SK-N-SH (cell line): ENCODE results near the gene CASD1. TPM values are rescaled to one million over a fixed set of nuclear protein-coding genes. Genes with fewer than 3 reads are reported as not detected.

Source experiments
- CTCF ChIA-PET: fragments of 300-600, 350-600 bp; formaldehyde crosslinking; extraction: SDS; loops from one replicate; lab custom pipeline; 2021; lab: Yijun Ruan, JAX
- POLR2A ChIA-PET: fragments of 350-600 bp; sonication (Branson Sonifier 250); formaldehyde crosslinking; extraction: SDS; loops from one replicate; lab custom pipeline; 2020; ENCODE audit warnings: antibody characterized with exemption, inconsistent platforms; lab: Yijun Ruan, JAX
- DNase-seq: peaks from one replicate; pipeline ENCODE4 v3.0.0; 2012
- H2AFZ ChIP-seq: fragments of 200-600 bp; sonication (generic); 2 replicates; pipeline ENCODE4 v1.8.1; 2016; ENCODE audit warnings: antibody characterized with exemption, mild to moderate bottlenecking, low read depth
- H3F3A ChIP-seq: fragments of 200-600 bp; sonication (generic); replicated peaks from 2 replicates; pipeline ENCODE3; 2016; ENCODE audit warnings: antibody characterized with exemption, mild to moderate bottlenecking; ENCODE audit not compliant: insufficient read depth
- H3K27ac ChIP-seq, 2 experiments: fragments of 200-500 bp in 1 of 2; fragments of 200-600 bp in 1 of 2; sonication (Bioruptor generic) in 1 of 2; sonication (generic), shearing (Covaris generic) in 1 of 2; 2 replicates each; pipeline versions ENCODE4 v1.5.1 to v1.6.1; 2014 to 2016; ENCODE audit warnings: low read depth in 2 of 2, inconsistent platforms in 1 of 2, low read length in 1 of 2, mild to moderate bottlenecking in 1 of 2, mixed read lengths in 1 of 2
- H3K27me3 ChIP-seq: fragments of 200-600 bp; sonication (generic), shearing (Covaris generic); 2 replicates; pipeline ENCODE4 v1.6.1; 2016; ENCODE audit warnings: mixed run types; ENCODE audit not compliant: insufficient read depth
- H3K36me3 ChIP-seq, 2 experiments: fragments of 200-500 bp in 1 of 2; fragments of 200-600 bp in 1 of 2; sonication (Bioruptor generic) in 1 of 2; sonication (generic) in 1 of 2; replicated peaks in 1 of 2; 2 replicates each; pipeline versions ENCODE3 to v1.5.1; 2014 to 2016; ENCODE audit warnings: low read length in 1 of 2, mild to moderate bottlenecking in 1 of 2; ENCODE audit not compliant: insufficient read depth in 2 of 2, control insufficient read depth in 1 of 2
- H3K4me1 ChIP-seq, 2 experiments: fragments of 200-500 bp in 1 of 2; fragments of 200-600 bp in 1 of 2; sonication (Bioruptor generic) in 1 of 2; sonication (generic), shearing (Covaris generic) in 1 of 2; 2 replicates each; pipeline versions ENCODE4 v1.5.1 to v1.6.1; 2014 to 2016; ENCODE audit warnings: low read depth in 1 of 2, low read length in 1 of 2, mixed run types in 1 of 2; ENCODE audit not compliant: insufficient read depth in 2 of 2, control insufficient read depth in 1 of 2
- H3K4me2 ChIP-seq: fragments of 200-600 bp; sonication (generic), shearing (Covaris generic); 2 replicates; pipeline ENCODE4 v1.6.1; 2017; ENCODE audit warnings: mixed run types
- H3K4me3 ChIP-seq, 2 experiments: fragments of 200-500 bp in 1 of 2; fragments of 200-600 bp in 1 of 2; sonication (Bioruptor generic) in 1 of 2; sonication (generic), shearing (Covaris generic) in 1 of 2; 2 replicates each; pipeline versions ENCODE4 v1.5.1 to v1.8.1; 2014 to 2016; ENCODE audit warnings: low read depth in 2 of 2, inconsistent platforms in 1 of 2, low read length in 1 of 2, mild to moderate bottlenecking in 1 of 2, mixed read lengths in 1 of 2, moderate library complexity in 1 of 2
- H3K79me2 ChIP-seq: fragments of 200-600 bp; sonication (generic); 2 replicates; pipeline ENCODE4 v1.8.1; 2017; ENCODE audit warnings: mild to moderate bottlenecking; ENCODE audit not compliant: insufficient read depth
- H3K9ac ChIP-seq: fragments of 200-600 bp; sonication (generic); 2 replicates; pipeline ENCODE4 v1.6.1; 2017; ENCODE audit warnings: mixed run types
- H3K9me2 ChIP-seq: fragments of 200-600 bp; sonication (generic); 2 replicates; pipeline ENCODE4 v1.6.1; 2017; ENCODE audit warnings: mixed run types
- H3K9me3 ChIP-seq: fragments of 200-600 bp; sonication (generic); 2 replicates; pipeline ENCODE4 v1.6.1; 2017; ENCODE audit warnings: mixed run types, mild to moderate bottlenecking, moderate library complexity
- H4K20me1 ChIP-seq: fragments of 200-600 bp; sonication (generic); 2 replicates; pipeline ENCODE4 v1.6.1; 2017; ENCODE audit warnings: mild to moderate bottlenecking, mixed run types; ENCODE audit not compliant: insufficient read depth
- CHD2 ChIP-seq: fragments of 150-350 bp; IDR thresholded peaks from 2 replicates; pipeline ENCODE4 v1.6.1; 2018; ENCODE audit warnings: low read length; ENCODE audit not compliant: partially characterized antibody
- ELF1 ChIP-seq: IDR thresholded peaks from 2 replicates; pipeline ENCODE4 v1.4.0; 2012
- EP300 ChIP-seq, 2 experiments: IDR thresholded peaks; 2 replicates each; pipeline versions ENCODE4 v1.4.0 to v1.6.1; 2012; ENCODE audit warnings: borderline replicate concordance in 1 of 2, low read depth in 1 of 2, low read length in 1 of 2
- FOXJ3 ChIP-seq: sonication (generic); formaldehyde crosslinking; IDR thresholded peaks from 2 replicates; pipeline ENCODE4 v1.5.1; 2020; ENCODE audit warnings: mild to moderate bottlenecking, missing genetic modification reagents
- GATA2 ChIP-seq: sonication (generic); formaldehyde crosslinking; IDR thresholded peaks from 2 replicates; pipeline ENCODE4 v1.5.0; 2020; ENCODE audit warnings: mild to moderate bottlenecking, missing genetic modification reagents
- JUND ChIP-seq: IDR thresholded peaks from 2 replicates; pipeline ENCODE4 v1.4.0; 2012
- MEF2A ChIP-seq: IDR thresholded peaks from 2 replicates; pipeline ENCODE4 v1.4.0; 2012; ENCODE audit warnings: low read depth, borderline replicate concordance
- MXI1 ChIP-seq: IDR thresholded peaks from 2 replicates; pipeline ENCODE4 v1.6.1; 2012; ENCODE audit warnings: mild to moderate bottlenecking, low read depth, low read length, improper control_type of control experiment
- NRF1 ChIP-seq: IDR thresholded peaks from 2 replicates; pipeline ENCODE4 v1.6.1; 2012; ENCODE audit warnings: low read depth, mild to moderate bottlenecking, low read length
- PBX3 ChIP-seq: IDR thresholded peaks from 2 replicates; pipeline ENCODE4; 2012
- RAD21 ChIP-seq: IDR thresholded peaks from 2 replicates; pipeline ENCODE4 v1.6.1; 2012; ENCODE audit warnings: mild to moderate bottlenecking, low read length
- REST ChIP-seq: IDR thresholded peaks from 2 replicates; pipeline ENCODE4 v1.6.1; 2012; ENCODE audit warnings: mild to moderate bottlenecking, low read depth, low read length, moderate library complexity
- RXRA ChIP-seq: IDR thresholded peaks from 2 replicates; pipeline ENCODE4 v1.4.0; 2012; ENCODE audit warnings: low read depth, mild to moderate bottlenecking, borderline replicate concordance
- TAF1 ChIP-seq: IDR thresholded peaks from 2 replicates; pipeline ENCODE4 v1.6.1; 2012; ENCODE audit warnings: low read depth, mild to moderate bottlenecking, low read length, moderate library complexity, borderline replicate concordance
- TCF12 ChIP-seq: IDR thresholded peaks from 2 replicates; pipeline ENCODE4 v1.4.0; 2012
- TEAD4 ChIP-seq: IDR thresholded peaks from 2 replicates; pipeline ENCODE4 v1.4.0; 2012; ENCODE audit warnings: mild to moderate bottlenecking, borderline replicate concordance; ENCODE audit not compliant: insufficient read depth
- USF1 ChIP-seq: IDR thresholded peaks from 2 replicates; pipeline ENCODE4 v1.4.0; 2012; ENCODE audit warnings: low read depth, borderline replicate concordance
- USF2 ChIP-seq: fragments of 150-350 bp; IDR thresholded peaks from 2 replicates; pipeline ENCODE4 v1.6.1; 2017; ENCODE audit warnings: antibody characterized with exemption, low read length, low read depth, borderline replicate concordance
- YY1 ChIP-seq: IDR thresholded peaks from 2 replicates; pipeline ENCODE4 v1.4.0; 2012; ENCODE audit warnings: low read depth, mild to moderate bottlenecking
- ZBTB33 ChIP-seq: IDR thresholded peaks from 2 replicates; pipeline ENCODE4 v1.4.0; 2012; ENCODE audit warnings: low read depth, borderline replicate concordance
- WGBS: methylation state at CpG from one replicate; pipeline ENCODE4 v1.1.6; 2017; ENCODE audit warnings: low lambda C conversion rate; 5-methylcytosine and 5-hydroxymethylcytosine counted together
- polyA plus RNA-seq, 3 experiments: library from polyadenylated mRNA; depleted of rRNA; stranded (reverse); fragments of >200 nt; gene quantifications; 2 replicates each; pipeline ENCODE4 v1.2.3, GENCODE V29; 2012

The CASD1 gene
- polyA plus RNA-seq, 1 of the 3 experiments (the other 2 are of a cell fraction) = 8.5 TPM

- no peaks in the 10 kb centered on the region for H3F3A ChIP-seq
- H2AFZ ChIP-seq = no peak overlapping the region
- H3K27ac ChIP-seq = no peak overlapping the region
- H3K4me2 ChIP-seq = no peak overlapping the region
- WGBS = 21% methylated on average over 1 of the region's 1 CpG
- POLR2A ChIA-PET = no interaction called here
- H3K9me3 ChIP-seq = no peaks in the 10 kb centered on the region
- H3K79me2 ChIP-seq = no peaks in the 10 kb centered on the region
- H3K27me3 ChIP-seq = peaks cover 6% of the 10 kb centered on the region; the same call in 1 of the 2 replicates
- no peak overlapping the region for H3K4me3 ChIP-seq
- H3K4me1 ChIP-seq = no peaks in the 10 kb centered on the region
- H3K9me2 ChIP-seq = no peaks in the 10 kb centered on the region
- DNase-seq = no peak
- CTCF ChIA-PET = interaction anchor here (0.9 to 1.3 kb wide), 3 partner anchors 27 to 721 kb away, joined by 3 to 5 read pairs (median 4); no protein-coding TSS in a partner anchor
- H3K36me3 ChIP-seq = no peaks in the 10 kb centered on the region
- no peak for TF ChIP-seq FOXJ3 (CRISPR knock-in tag)
- no peak for TF ChIP-seq ELF1
- TF ChIP-seq MEF2A = no peak
- TF ChIP-seq TCF12 = no peak
- no peak for TF ChIP-seq CHD2
- TF ChIP-seq TEAD4 = no peak
- no peak for TF ChIP-seq RXRA
- TF ChIP-seq GATA2 (CRISPR knock-in tag) = no peak
- no peak for TF ChIP-seq YY1
- no peak for TF ChIP-seq EP300 (IDR thresholded peaks at IDR 0.05; ENCODE audit: borderline replicate concordance in 1 of 2, low read depth in 1 of 2, low read length in 1 of 2)
- TF ChIP-seq RAD21 = no peak
- TF ChIP-seq NRF1 = no peak
- TF ChIP-seq MXI1 = no peak
- no peak for TF ChIP-seq REST
- no peaks in the 10 kb centered on the region for H4K20me1 ChIP-seq
- H3K9ac ChIP-seq = no peak overlapping the region
Measured at GRCh38 chr7:94477878-94478277, 31.7 kb upstream of the CASD1 start.

- no peak overlapping the region for H3K9ac ChIP-seq
- H3K4me2 ChIP-seq = no peak overlapping the region
- no peaks in the 10 kb centered on the region for H4K20me1 ChIP-seq
- no peaks in the 10 kb centered on the region for H3K36me3 ChIP-seq
- no peak for DNase-seq
- 90% methylated on average over 3 of the region's 3 CpGs for WGBS
- no peak overlapping the region for H2AFZ ChIP-seq
- no peaks in the 10 kb centered on the region for H3K9me2 ChIP-seq
- H3F3A ChIP-seq = no peaks in the 10 kb centered on the region
- H3K79me2 ChIP-seq = no peaks in the 10 kb centered on the region
- CTCF ChIA-PET = no interaction called here
- H3K4me1 ChIP-seq = no peaks in the 10 kb centered on the region
- H3K9me3 ChIP-seq = no peaks in the 10 kb centered on the region
- H3K27me3 ChIP-seq = peaks cover 6% of the 10 kb centered on the region; the same call in 1 of the 2 replicates
- POLR2A ChIA-PET = no interaction called here
- H3K4me3 ChIP-seq = no peak overlapping the region
- no peak overlapping the region for H3K27ac ChIP-seq
- TF ChIP-seq RXRA (no peak), YY1 (no peak), PBX3 (no peak), USF1 (no peak), TAF1 (no peak), USF2 (no peak), RAD21 (no peak), GATA2 (CRISPR knock-in tag) (no peak), JUND (no peak), ZBTB33 (no peak)
Measured at GRCh38 chr7:94478648-94479214, 30.9 kb upstream of the CASD1 start.
